HepG2 (cell line): ENCODE measurements around the gene MADCAM1.

Experiments
- EZH2 ChIP-seq: conservative IDR thresholded peaks from 2 replicates; pipeline ENCODE4 v1.6.1; 2012; ENCODE audit warnings: mild to moderate bottlenecking, low read depth, low read length, moderate library complexity
- HIVEP1 ChIP-seq: sonication (generic); formaldehyde crosslinking; IDR thresholded peaks from 2 replicates; pipeline ENCODE4 v1.4.0; 2020; ENCODE audit warnings: mild to moderate bottlenecking, missing genetic modification reagents
- JUN ChIP-seq: sonication (generic); formaldehyde crosslinking; IDR thresholded peaks from 2 replicates; pipeline ENCODE4 v1.4.0; 2020; ENCODE audit warnings: mild to moderate bottlenecking, missing genetic modification reagents
- NR3C1 ChIP-seq: sonication (generic); formaldehyde crosslinking; IDR thresholded peaks from 2 replicates; pipeline ENCODE4 v1.4.0; 2020; ENCODE audit warnings: missing genetic modification reagents
- ZNF546 ChIP-seq: sonication (generic); formaldehyde crosslinking; conservative IDR thresholded peaks from 2 replicates; pipeline ENCODE4 v1.8.1; 2023; ENCODE audit warnings: mild to moderate bottlenecking, missing genetic modification reagents
- TF ChIP-seq, protein P1 (sequence below): sonication (generic); formaldehyde crosslinking; IDR thresholded peaks from 2 replicates; pipeline ENCODE4 v1.4.0; 2020; ENCODE audit warnings: missing genetic modification reagents

- TF ChIP-seq EZH2 (no peak), NR3C1 (no peak), JUN (CRISPR knock-in tag) (no peak), ZNF546 (CRISPR knock-in tag) (no peak), HIVEP1 (0 out of 2 replicates have a peak, but pooled peaks have one; percentile 38)
- TF ChIP-seq, protein P1, sequence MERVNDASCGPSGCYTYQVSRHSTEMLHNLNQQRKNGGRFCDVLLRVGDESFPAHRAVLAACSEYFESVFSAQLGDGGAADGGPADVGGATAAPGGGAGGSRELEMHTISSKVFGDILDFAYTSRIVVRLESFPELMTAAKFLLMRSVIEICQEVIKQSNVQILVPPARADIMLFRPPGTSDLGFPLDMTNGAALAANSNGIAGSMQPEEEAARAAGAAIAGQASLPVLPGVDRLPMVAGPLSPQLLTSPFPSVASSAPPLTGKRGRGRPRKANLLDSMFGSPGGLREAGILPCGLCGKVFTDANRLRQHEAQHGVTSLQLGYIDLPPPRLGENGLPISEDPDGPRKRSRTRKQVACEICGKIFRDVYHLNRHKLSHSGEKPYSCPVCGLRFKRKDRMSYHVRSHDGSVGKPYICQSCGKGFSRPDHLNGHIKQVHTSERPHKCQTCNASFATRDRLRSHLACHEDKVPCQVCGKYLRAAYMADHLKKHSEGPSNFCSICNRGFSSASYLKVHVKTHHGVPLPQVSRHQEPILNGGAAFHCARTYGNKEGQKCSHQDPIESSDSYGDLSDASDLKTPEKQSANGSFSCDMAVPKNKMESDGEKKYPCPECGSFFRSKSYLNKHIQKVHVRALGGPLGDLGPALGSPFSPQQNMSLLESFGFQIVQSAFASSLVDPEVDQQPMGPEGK (CRISPR knock-in tag) = peak; percentile 80
These were observed 14.4 kb downstream of the MADCAM1 start for GRCh38 chr19:510606-511100.
